Uterus (tissue), 4 donors: ENCODE data around the gene ASZ1. TPM values are rescaled to one million over a fixed set of nuclear protein-coding genes. Genes with fewer than 3 reads are reported as not detected.

Experiments used
- DNase-seq, 2 donors: peaks; one replicate each; pipeline ENCODE4 v3.0.0-alpha.2; 2019 to 2020
- H3K27ac ChIP-seq, 2 donors: fragments of 200-600 bp; sonication (generic); 1 replicate in 1 of 2; 2 replicates in 1 of 2; pipeline ENCODE4 v1.5.1; 2016 to 2018
- H3K27me3 ChIP-seq, 2 donors: fragments of 200-600 bp; sonication (generic); one replicate each; pipeline ENCODE4 v1.5.1; 2018 to 2019; ENCODE audit warnings: control low read depth in 1 of 2
- H3K36me3 ChIP-seq, 2 donors: fragments of 200-600 bp; sonication (generic); one replicate each; pipeline ENCODE4 v1.5.1; 2019; ENCODE audit warnings: control low read depth in 1 of 2
- H3K4me1 ChIP-seq, 2 donors: fragments of 200-600 bp; sonication (generic); one replicate each; pipeline ENCODE4 v1.5.1; 2018 to 2019; ENCODE audit warnings: control low read depth in 1 of 2
- H3K4me3 ChIP-seq, 2 donors: fragments of 200-600 bp; sonication (generic); 1 replicate in 1 of 2; 2 replicates in 1 of 2; pipeline ENCODE4 v1.5.1; 2018 to 2019; ENCODE audit warnings: mild to moderate bottlenecking in 1 of 2
- H3K9me3 ChIP-seq, 2 donors: fragments of 200-600 bp; sonication (generic); one replicate each; pipeline ENCODE4 v1.5.1; 2019; ENCODE audit warnings: control low read depth in 1 of 2
- CTCF ChIP-seq, 4 experiments: fragments of 200-600 bp in 2 of 4; fragments of 450-650 bp in 2 of 4; sonication (generic) in 2 of 4; IDR thresholded peaks; one replicate each; pipeline ENCODE4 v1.5.1; 2016 to 2019; ENCODE audit warnings: antibody characterized with exemption in 4 of 4, mild to moderate bottlenecking in 2 of 4, moderate library complexity in 1 of 4
- POLR2A ChIP-seq, 2 donors: fragments of 450-650 bp; IDR thresholded peaks; one replicate each; pipeline ENCODE4 v1.6.1; 2016; ENCODE audit warnings: antibody characterized with exemption in 2 of 2, mild to moderate bottlenecking in 1 of 2, moderate library complexity in 1 of 2
- intact Hi-C: fragments of 100-400 bp; cut with DNase I; formaldehyde crosslinking; loops from one replicate; pipeline ENCODE4 v1.15.1; 2023; ENCODE audit warnings: low total_unique reads
- total RNA-seq, 4 donors: library from RNA; depleted of rRNA in 3 of 4; stranded (reverse); fragments of >200 nt in 3 of 4; gene quantifications; one replicate each; pipeline versions ENCODE4 v1.1.0 to v1.2.4, GENCODE V29; 2014 to 2023
- donor health status: DM: yes; HTN: yes; CAD: no.

Gene ASZ1
- total RNA-seq, 4 donors from 2014 or later, result not detected

- no peak for TF ChIP-seq CTCF (IDR thresholded peaks at IDR 0.05)
- no peak for TF ChIP-seq POLR2A (IDR thresholded peaks at IDR 0.05)
- no peaks in the 10 kb centered on the region for H3K4me1 ChIP-seq
- H3K4me3 ChIP-seq, result no peak overlapping the region
- no peaks in the 10 kb centered on the region for H3K9me3 ChIP-seq
- H3K27me3 ChIP-seq, result no peaks in the 10 kb centered on the region
- no peaks in the 10 kb centered on the region for H3K36me3 ChIP-seq
- H3K27ac ChIP-seq, result no peak overlapping the region
- intact Hi-C loops, result no loop called here
- DNase-seq, result no peak
Observed at GRCh38 chr7:117319181-117319580, 108.1 kb downstream of the ASZ1 start.

- no peak overlapping the region for H3K27ac ChIP-seq
- intact Hi-C loops, result no loop called here
Observed at GRCh38 chr7:117313582-117313981, 113.7 kb downstream of the ASZ1 start.

More at GRCh38 chr7:117313582-117313981, 113.7 kb downstream of the ASZ1 start:
- TF ChIP-seq POLR2A (IDR thresholded peaks at IDR 0.05), result no peak
- TF ChIP-seq CTCF (IDR thresholded peaks at IDR 0.05), result no peak
- Histone ChIP-seq H3K27me3 (no peaks in the 10 kb centered on the region), H3K36me3 (no peaks in the 10 kb centered on the region), H3K4me3 (no peak overlapping the region), H3K9me3 (no peaks in the 10 kb centered on the region), H3K4me1 (no peaks in the 10 kb centered on the region)
- no peak for DNase-seq

Other genes starting within 250 kb of the ASZ1 start
- 1 to 10 TPM in 3 of 4 donors, not detected in 1; 1.5 to 8.3 (median 2.3) TPM for gene WNT2, start 104.4 kb downstream of the ASZ1 start, total RNA-seq
- 10 to 100 TPM in 1 of 4 donors, under 1 TPM in 2, not detected in 1; under 0.01 to 11.6 (median under 0.01) TPM for gene CFTR, start 52.5 kb upstream of the ASZ1 start, total RNA-seq